Stimulated activated CD4-positive, alpha-beta T cell treated with anti-CD3 and anti-CD28 coated beads, Interleukin-15, amount 100 ng/mL, for 24 hours (primary cell): ENCODE data around the gene G6PC2.

Experiments
- DNase-seq: peaks from one replicate; pipeline ENCODE4 v3.0.0-alpha.2; 2020

Gene G6PC2

DNA sequence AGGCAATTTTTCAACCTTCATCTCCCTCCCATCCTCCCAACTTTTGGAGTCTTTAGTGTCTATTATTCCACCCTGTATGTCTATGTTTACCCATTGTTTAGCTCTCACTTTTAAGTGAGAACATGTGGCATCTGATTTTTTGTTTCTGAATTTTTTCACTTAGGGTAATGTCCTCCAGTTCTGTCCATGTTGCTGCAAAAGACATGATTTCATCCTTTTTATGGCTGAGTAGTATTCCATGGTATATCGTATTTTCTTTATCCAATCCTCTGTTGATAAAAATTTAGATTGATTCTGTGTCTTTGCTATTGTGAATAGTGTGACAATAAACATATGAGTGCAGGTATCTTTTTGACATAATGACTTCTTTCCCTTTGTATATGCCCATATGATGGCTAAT is 48.2 kb downstream of the G6PC2 start:
- DNase-seq, result no peak

GRCh38 chr2:168951871-168952270 is 50.8 kb downstream of the G6PC2 start:
- no peak for DNase-seq

DNA sequence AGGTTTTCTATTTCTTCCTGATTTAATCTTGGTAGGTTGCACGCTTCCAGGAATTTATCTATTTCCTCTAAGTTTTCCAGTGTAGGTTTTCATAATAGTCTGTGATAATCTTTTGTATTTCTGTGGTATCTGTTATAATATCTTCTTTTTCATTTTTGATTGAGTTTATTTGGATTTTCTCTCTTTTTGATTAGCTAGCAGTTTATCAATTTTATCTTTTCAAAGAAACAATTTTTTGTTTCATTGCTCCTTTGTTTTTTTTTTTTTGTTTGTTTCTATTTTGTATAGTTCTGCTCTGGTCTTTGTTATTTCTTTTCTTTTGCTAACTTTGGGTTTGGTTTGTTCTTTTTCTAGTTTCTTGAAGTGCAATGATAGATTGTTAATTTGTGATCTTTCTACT is 51.3 kb downstream of the G6PC2 start:
- DNase-seq, result no peak

DNA sequence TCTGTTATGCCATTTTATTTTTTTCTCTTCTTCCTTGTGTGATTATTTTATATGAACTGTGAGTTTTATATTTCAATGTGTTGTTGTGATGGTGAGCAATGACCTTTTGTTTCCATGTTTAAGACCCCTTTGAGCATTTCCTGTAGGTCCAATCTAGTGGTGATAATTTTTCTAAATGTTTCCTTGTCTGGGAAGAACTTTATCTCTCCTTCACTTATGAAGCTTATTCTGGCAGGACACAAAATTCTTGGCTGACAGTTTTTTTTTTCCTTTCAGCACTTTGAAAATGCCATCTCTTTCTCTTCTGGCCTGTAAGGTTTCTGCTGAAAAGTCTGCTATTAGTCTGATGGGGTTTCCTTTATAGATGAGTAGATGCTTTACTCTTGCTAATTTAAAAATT is 53.2 kb downstream of the G6PC2 start:
- no peak for DNase-seq

DNA sequence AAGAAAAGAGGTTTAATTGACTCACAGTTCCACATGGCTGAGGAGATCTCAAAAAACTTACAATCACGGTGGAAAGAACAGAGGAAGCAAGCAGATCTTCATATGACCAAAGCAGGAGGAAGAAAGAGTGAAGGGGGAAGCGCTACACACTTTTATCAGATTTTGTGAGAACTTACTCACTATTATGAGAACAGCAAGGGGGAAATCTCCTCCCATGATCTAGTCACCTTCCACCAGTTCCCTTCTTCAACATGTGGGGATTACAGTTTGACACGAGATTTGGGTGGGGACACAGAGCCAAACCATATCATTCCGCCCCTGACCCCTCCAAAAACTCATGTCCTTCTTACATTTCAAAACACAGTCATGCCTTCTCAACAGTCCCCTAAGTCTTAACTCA is 54.2 kb downstream of the G6PC2 start:
- DNase-seq, result no peak

GRCh38 chr2:168956392-168956791 is 55.3 kb downstream of the G6PC2 start:
- no peak for DNase-seq
